Thyroid gland (tissue), 4 donors: ENCODE data around the gene GCNA. TPM values are rescaled to one million over a fixed set of nuclear protein-coding genes. Genes with fewer than 3 reads are reported as not detected.

Experiments
- DNase-seq, 2 donors: peaks; one replicate each; pipeline ENCODE4 v3.0.0-alpha.2; 2019
- H3K27ac ChIP-seq, 3 donors: fragments of 200-600 bp; sonication (generic); 1 replicate in 2 of 3; 2 replicates in 1 of 3; pipeline ENCODE4 v1.5.1; 2016 to 2019; ENCODE audit warnings: mild to moderate bottlenecking in 1 of 3, moderate library complexity in 1 of 3
- H3K27me3 ChIP-seq: fragments of 200-600 bp; sonication (generic); one replicate; pipeline ENCODE4 v1.5.1; 2019
- H3K36me3 ChIP-seq, 2 donors: fragments of 200-600 bp; sonication (generic); one replicate each; pipeline ENCODE4 v1.5.1; 2016 to 2019
- H3K4me1 ChIP-seq, 2 donors: fragments of 200-600 bp; sonication (generic); one replicate each; pipeline ENCODE4 v1.5.1; 2017 to 2019
- H3K4me3 ChIP-seq, 3 donors: fragments of 200-600 bp; sonication (generic); replicated peaks in 1 of 3; 1 replicate in 2 of 3; 2 replicates in 1 of 3; pipeline ENCODE4 v1.5.1; 2016; ENCODE audit warnings: mild to moderate bottlenecking in 1 of 3
- H3K9me3 ChIP-seq: fragments of 200-600 bp; sonication (generic); one replicate; pipeline ENCODE4 v1.5.1; 2017
- CTCF ChIP-seq, 6 experiments: fragments of 200-600 bp in 3 of 6; fragments of 450-650 bp in 3 of 6; sonication (generic) in 3 of 6; IDR thresholded peaks; one replicate each; pipeline ENCODE4 v1.5.1; 2016 to 2019; ENCODE audit warnings: antibody characterized with exemption in 6 of 6, mild to moderate bottlenecking in 2 of 6, inconsistent platforms in 1 of 6, moderate library complexity in 1 of 6
- POLR2A ChIP-seq, 2 donors: fragments of 450-650 bp; IDR thresholded peaks; one replicate each; pipeline ENCODE4 v1.6.1; 2017; ENCODE audit warnings: antibody characterized with exemption in 2 of 2, mild to moderate bottlenecking in 2 of 2, moderate library complexity in 1 of 2
- WGBS, 2 donors: methylation state at CpG; one replicate each; pipeline ENCODE4 v1.1.5; 2017; 5-methylcytosine and 5-hydroxymethylcytosine counted together
- intact Hi-C: fragments of 100-400 bp; cut with DNase I; formaldehyde crosslinking; loops from one replicate; pipeline ENCODE4 v1.15.1; 2023
- total RNA-seq, 4 donors: library from RNA; depleted of rRNA; stranded (reverse); fragments of >200 nt; gene quantifications; one replicate each; pipeline ENCODE4 v1.2.3, GENCODE V29; 2016

Gene GCNA
- total RNA-seq, 4 donors from 2014 or later: 1.8 to 3.6 (median 2.5) TPM

GRCh38 chrX:71599965-71600364 is 21.7 kb downstream of the GCNA start:
- Histone ChIP-seq H3K4me1 (no peaks in the 10 kb centered on the region), H3K36me3 (peaks cover 9 to 11% of the 10 kb centered on the region in 2 donors), H3K9me3 (no peaks in the 10 kb centered on the region), H3K27me3 (no peaks in the 10 kb centered on the region), H3K4me3 (no peak overlapping the region), H3K27ac (no peak overlapping the region)
- DNase-seq: no peak
- TF ChIP-seq CTCF (IDR thresholded peaks at IDR 0.05): no peak
- no peak for TF ChIP-seq POLR2A (IDR thresholded peaks at IDR 0.05)
- intact Hi-C loops: no loop called here
- WGBS, 2 donors: 97 to 100% methylated on average over 2 of the region's 2 CpGs

GRCh38 chrX:71603618-71604017 is 25.4 kb downstream of the GCNA start:
- intact Hi-C loops: no loop called here
- 91 to 96% methylated on average over 32 to 33 of the region's 33 CpGs for WGBS, 2 donors

GRCh38 chrX:71604141-71604540 is 25.9 kb downstream of the GCNA start:
- peaks cover 11 to 16% of the 10 kb centered on the region in 2 donors for H3K36me3 ChIP-seq
- no peak for TF ChIP-seq CTCF (IDR thresholded peaks at IDR 0.05)
- TF ChIP-seq POLR2A (IDR thresholded peaks at IDR 0.05): no peak
- no peak overlapping the region for H3K27ac ChIP-seq
- intact Hi-C loops: no loop called here
- no peaks in the 10 kb centered on the region for H3K4me1 ChIP-seq
- WGBS, 2 donors: 93 to 96% methylated on average over 10 of the region's 10 CpGs
- H3K4me3 ChIP-seq: no peak overlapping the region
- no peaks in the 10 kb centered on the region for H3K27me3 ChIP-seq
- no peak for DNase-seq
- no peaks in the 10 kb centered on the region for H3K9me3 ChIP-seq

More at GRCh38 chrX:71603618-71604017, 25.4 kb downstream of the GCNA start:
- Histone ChIP-seq H3K4me3 (no peak overlapping the region), H3K27ac (no peak overlapping the region), H3K4me1 (no peaks in the 10 kb centered on the region), H3K9me3 (no peaks in the 10 kb centered on the region), H3K27me3 (no peaks in the 10 kb centered on the region), H3K36me3 (peaks cover 11 to 14% of the 10 kb centered on the region in 2 donors)
- no peak for DNase-seq
- TF ChIP-seq POLR2A (IDR thresholded peaks at IDR 0.05) (no peak), CTCF (IDR thresholded peaks at IDR 0.05) (no peak)

GRCh38 chrX:71604796-71605568 is 26.7 kb downstream of the GCNA start:
- Histone ChIP-seq H3K9me3 (no peaks in the 10 kb centered on the region), H3K4me3 (no peak overlapping the region), H3K27me3 (no peaks in the 10 kb centered on the region), H3K36me3 (peaks cover 11 to 21% of the 10 kb centered on the region in 2 donors), H3K27ac (no peak overlapping the region), H3K4me1 (no peaks in the 10 kb centered on the region)
- intact Hi-C loops: no loop called here
- peak; percentile 23 to 44 for DNase-seq
- WGBS, 2 donors: 71 to 82% methylated on average over 7 to 8 of the region's 8 CpGs
- TF ChIP-seq POLR2A (IDR thresholded peaks at IDR 0.05) (no peak), CTCF (IDR thresholded peaks at IDR 0.05) (no peak)

- DNase-seq: no peak
- WGBS, 2 donors: 63 to 76% methylated on average over 6 to 9 of the region's 9 CpGs
- no peak for TF ChIP-seq CTCF (IDR thresholded peaks at IDR 0.05)
- TF ChIP-seq POLR2A (IDR thresholded peaks at IDR 0.05): no peak
- Histone ChIP-seq H3K36me3 (peaks cover 11 to 30% of the 10 kb centered on the region in 2 donors), H3K9me3 (no peaks in the 10 kb centered on the region), H3K27me3 (no peaks in the 10 kb centered on the region), H3K4me1 (no peaks in the 10 kb centered on the region), H3K27ac (no peak overlapping the region), H3K4me3 (no peak overlapping the region)
- intact Hi-C loops: no loop called here
Measured at GRCh38 chrX:71606536-71607216, 28.4 kb downstream of the GCNA start.
